Activated naive CD4-positive, alpha-beta T cell treated with anti-CD3 and anti-CD28 coated beads for 36 hours (primary cell): Measurements from ENCODE around the gene HS6ST1. TPM values are rescaled to one million over a fixed set of nuclear protein-coding genes. Genes with fewer than 3 reads are reported as not detected.
A peak's percentile ranks its signal among the peaks of the same experiment; 100 is the strongest.

Source experiments
- CTCF ChIA-PET: fragments of 350-600 bp; sonication (Branson Sonifier 250); formaldehyde crosslinking; loops from one replicate; lab custom pipeline; 2021; ENCODE audit warnings: antibody characterized with exemption; lab: Charles Lee
- DNase-seq: peaks from one replicate; pipeline ENCODE4 v3.0.0-alpha.2; 2020
- H3K27ac Mint-ChIP-seq: one replicate; pipeline ENCODE4 v1.8.0; 2021; ENCODE audit warnings: mild to moderate bottlenecking, mixed read lengths
- H3K27me3 Mint-ChIP-seq: one replicate; pipeline ENCODE4 v1.8.0; 2021; ENCODE audit warnings: low read depth, mixed read lengths
- H3K36me3 Mint-ChIP-seq: one replicate; pipeline ENCODE4 v1.8.0; 2021; ENCODE audit warnings: low read depth, mixed read lengths
- H3K4me1 Mint-ChIP-seq: one replicate; pipeline ENCODE4 v1.8.0; 2021; ENCODE audit warnings: low read depth, mixed read lengths
- H3K4me3 Mint-ChIP-seq: one replicate; pipeline ENCODE4 v1.8.0; 2021; ENCODE audit warnings: mild to moderate bottlenecking, moderate library complexity, mixed read lengths
- H3K9me3 Mint-ChIP-seq: one replicate; pipeline ENCODE4 v1.8.0; 2021; ENCODE audit warnings: mixed read lengths
- intact Hi-C: fragments of 100-400 bp; cut with micrococcal nuclease; formaldehyde crosslinking; loops from one replicate; pipeline ENCODE4 v1.15.1; 2023
- total RNA-seq, 2 experiments: library from RNA; stranded (reverse); gene quantifications; one replicate each; pipeline ENCODE4 v1.2.3, GENCODE V29; 2021

Gene HS6ST1
- total RNA-seq, 2 experiments from 2014 or later, result 8.1 to 8.2 TPM

DNA sequence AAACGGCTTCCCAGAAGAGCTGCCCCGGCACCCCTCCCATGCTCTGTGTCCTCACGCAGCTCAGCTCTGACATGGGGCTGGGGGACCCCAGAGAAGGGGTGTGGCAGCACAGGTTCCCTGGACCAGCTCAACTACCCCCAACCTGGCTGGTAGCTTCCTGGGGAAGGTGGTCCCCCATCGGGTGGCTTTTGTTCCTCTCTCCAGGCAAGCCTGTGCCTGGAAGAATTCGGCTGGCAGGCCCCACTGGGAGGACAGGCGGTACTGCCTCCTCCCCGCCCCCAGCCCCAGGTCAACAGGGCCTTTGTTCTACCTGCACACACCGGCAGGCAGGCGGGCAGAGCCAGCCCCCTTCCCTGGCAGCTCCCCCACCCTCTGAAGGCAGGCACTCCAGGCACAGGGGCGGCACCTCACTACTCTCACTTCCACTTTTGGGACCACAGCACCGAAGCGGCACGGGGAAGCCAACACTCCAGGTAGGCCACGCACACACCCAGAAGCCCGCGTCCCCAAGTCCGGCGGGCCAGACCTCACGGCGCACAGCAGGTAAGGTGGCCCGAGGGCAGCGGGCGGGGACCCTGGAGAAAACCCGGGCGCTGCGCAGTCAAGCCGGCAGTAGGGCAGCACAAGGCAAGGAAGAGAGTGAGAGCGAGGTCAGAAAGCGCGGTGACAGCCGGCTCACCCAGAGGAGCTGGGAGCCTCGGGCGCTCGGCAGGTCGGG, 1.3 kb downstream of the HS6ST1 start:
- peak overlapping the region; percentile 85 for H3K4me3 Mint-ChIP-seq
- intact Hi-C loops, result loop anchor here (5.0 to 10.0 kb wide), 6 partner anchors 85 to 1557 kb away; partner anchors contain the start of gene POLR2D
- H3K36me3 Mint-ChIP-seq, result peaks cover 5% of the 10 kb centered on the region
- peaks cover 46% of the 10 kb centered on the region for H3K4me1 Mint-ChIP-seq
- H3K9me3 Mint-ChIP-seq, result no peaks in the 10 kb centered on the region
- H3K27ac Mint-ChIP-seq, result no peak overlapping the region
- H3K27me3 Mint-ChIP-seq, result no peaks in the 10 kb centered on the region
- peak; percentile 55 for DNase-seq
- CTCF ChIA-PET, result no interaction called here

DNA sequence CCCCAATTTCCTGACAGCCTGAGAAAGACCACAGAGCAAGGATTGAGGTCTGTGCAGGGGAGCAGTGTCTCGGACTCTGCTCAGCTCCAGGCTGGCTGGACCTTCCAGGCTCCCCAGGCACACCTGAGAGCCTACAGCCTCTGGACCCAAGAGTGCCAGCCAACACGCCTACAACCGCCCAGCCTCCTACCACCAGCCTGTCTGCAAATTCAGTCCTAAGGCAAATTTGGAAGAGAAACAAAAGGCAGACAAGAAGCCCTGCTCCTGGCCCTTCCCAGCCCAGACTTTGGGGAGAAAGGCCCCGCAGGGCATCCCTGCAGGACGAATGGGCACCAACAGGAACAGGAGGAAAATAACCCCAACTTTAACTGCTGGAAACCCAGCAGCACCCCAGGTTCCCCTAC, 1.9 kb downstream of the HS6ST1 start:
- Mint-ChIP-seq H3K27ac (no peak overlapping the region), H3K4me1 (peaks cover 48% of the 10 kb centered on the region), H3K27me3 (no peaks in the 10 kb centered on the region), H3K4me3 (peak overlapping the region; percentile 85), H3K9me3 (no peaks in the 10 kb centered on the region), H3K36me3 (peaks cover 5% of the 10 kb centered on the region)
- intact Hi-C loops, result loop anchor here (5.0 to 10.0 kb wide), 6 partner anchors 84 to 1558 kb away; partner anchors contain the start of gene POLR2D
- CTCF ChIA-PET, result no interaction called here
- no peak for DNase-seq

DNA sequence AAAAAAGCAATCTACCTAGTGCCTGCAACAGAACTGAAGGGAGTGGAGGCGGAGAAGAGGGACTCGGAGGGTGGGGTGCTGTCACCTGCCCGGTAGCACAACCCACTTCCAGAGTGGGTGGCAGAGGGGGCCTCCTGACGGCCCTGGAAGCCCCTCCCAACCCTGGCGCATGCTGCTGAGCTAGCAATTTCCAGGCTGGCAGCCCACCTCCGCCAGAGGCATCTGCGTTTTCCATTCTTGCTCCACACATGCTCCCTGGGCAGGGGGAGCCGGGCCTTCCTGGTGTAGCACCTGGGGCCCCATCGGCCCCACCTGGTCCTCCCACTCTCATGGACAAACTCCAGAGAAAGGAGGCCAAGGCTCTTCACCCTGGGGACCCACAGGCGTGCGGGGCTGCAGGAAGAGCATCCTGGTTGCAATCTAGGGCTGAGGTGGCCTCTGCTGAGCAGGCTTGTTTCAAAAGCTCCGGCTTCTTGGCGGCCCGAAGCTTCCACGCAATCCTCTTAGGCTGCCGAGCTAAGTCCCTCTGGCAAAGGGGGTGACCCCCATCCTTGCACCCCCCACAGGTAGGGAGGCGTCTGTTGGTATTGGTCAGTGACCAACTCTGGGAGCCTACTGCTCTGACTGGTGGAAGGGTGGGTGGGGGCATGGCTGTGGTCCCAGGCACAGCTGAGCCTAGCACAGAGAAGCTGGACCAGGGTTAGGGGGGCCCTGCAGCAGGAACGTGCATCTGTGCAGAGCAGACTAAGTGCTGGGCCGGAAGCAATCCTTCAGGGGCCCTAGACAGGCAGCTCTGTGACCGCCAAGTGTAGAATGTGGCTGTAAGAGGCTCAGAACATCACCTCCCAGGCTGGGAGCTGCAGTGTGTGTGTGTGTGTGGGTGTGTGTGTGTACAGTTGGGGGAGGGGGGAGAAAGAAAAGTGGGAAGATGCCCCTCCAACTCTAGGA, 2.6 kb downstream of the HS6ST1 start:
- peak; percentile 25 for DNase-seq
- peak overlapping the region; percentile 85 for H3K4me3 Mint-ChIP-seq
- intact Hi-C loops, result loop anchor here (5.0 to 10.0 kb wide), 6 partner anchors 84 to 1559 kb away; partner anchors contain the start of gene POLR2D
- H3K27me3 Mint-ChIP-seq, result no peaks in the 10 kb centered on the region
- H3K9me3 Mint-ChIP-seq, result no peaks in the 10 kb centered on the region
- peaks cover 5% of the 10 kb centered on the region for H3K36me3 Mint-ChIP-seq
- no peak overlapping the region for H3K27ac Mint-ChIP-seq
- CTCF ChIA-PET, result no interaction called here
- peaks cover 45% of the 10 kb centered on the region for H3K4me1 Mint-ChIP-seq

DNA sequence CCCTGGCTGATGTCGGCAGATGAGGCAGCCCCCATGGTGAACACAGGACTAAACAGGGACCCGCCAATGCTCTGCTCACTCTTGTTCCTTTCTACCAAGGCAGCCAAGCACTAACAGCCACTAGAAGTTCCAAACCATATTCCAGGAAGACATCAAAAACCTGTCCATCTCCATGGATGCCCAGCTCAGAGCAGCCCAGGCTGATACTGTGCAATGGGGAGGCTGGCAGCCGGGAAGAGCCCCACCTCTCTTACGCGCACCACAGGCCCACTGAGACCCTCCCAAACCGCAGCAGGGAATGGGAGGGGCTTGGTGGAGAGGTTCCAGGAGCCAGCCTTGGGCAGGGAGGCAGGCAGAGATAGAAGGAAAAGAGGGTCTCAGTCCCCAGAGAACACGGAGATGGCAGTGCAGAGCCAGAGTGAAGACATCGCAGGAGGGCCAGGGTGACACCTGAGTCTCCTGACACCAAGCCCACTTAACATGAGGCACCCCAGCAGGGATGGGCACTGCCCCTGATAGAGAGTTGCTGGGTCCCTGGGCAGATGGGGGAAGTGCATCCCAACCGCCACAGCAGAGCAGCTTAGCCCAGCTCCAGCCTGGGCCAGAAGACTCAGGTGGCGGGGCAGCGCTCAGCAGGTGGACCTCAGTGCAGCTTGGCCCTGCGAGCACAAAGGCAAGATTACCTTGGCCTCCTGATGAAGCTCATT, 3.4 kb downstream of the HS6ST1 start:
- H3K27me3 Mint-ChIP-seq, result no peaks in the 10 kb centered on the region
- peak overlapping the region; percentile 22 for H3K4me3 Mint-ChIP-seq
- no peaks in the 10 kb centered on the region for H3K9me3 Mint-ChIP-seq
- no peak overlapping the region for H3K27ac Mint-ChIP-seq
- intact Hi-C loops, result loop anchor here (5.0 to 10.0 kb wide), 6 partner anchors 83 to 1560 kb away; partner anchors contain the start of gene POLR2D
- DNase-seq, result peak; percentile 2
- CTCF ChIA-PET, result no interaction called here
- H3K36me3 Mint-ChIP-seq, result peaks cover 5% of the 10 kb centered on the region
- H3K4me1 Mint-ChIP-seq, result peaks cover 40% of the 10 kb centered on the region

DNA sequence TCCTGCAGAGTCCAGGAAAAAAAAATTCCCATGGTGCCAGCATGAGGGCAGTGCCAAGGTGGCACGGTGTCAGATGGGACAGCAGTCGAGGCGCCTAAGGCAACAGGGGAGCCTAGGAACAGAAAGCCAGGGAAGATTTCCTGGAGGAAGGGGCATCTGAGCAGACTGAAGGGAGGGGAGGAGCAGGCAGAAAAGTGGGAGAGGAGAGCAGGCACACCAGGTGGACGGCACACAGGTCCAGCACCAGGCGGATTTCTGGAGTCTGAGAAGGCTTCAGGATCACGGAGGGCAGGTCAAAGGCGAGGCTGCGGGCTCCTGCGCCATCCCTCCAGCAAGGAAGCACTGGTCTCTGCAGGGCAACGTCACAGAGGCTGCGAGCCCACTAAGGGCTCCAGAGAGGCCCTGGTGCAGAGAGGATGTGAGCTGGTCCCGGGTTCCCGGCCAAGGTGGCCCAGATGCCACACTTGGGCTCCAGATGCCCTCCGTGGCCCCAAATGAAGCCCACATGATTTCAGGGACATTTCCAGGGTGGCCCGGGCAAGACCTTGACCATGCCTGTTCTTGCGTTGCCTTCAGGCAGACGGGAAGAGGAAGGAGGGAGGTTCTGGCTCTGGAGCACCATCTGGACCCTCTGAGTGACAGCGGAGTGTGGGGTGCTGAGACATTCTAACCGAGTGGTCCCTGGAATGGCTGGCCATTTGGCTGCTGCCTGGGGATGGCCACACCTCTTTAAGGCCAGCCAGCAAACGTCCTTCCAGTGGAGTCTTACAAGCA, 4.1 kb downstream of the HS6ST1 start:
- no peak overlapping the region for H3K27ac Mint-ChIP-seq
- H3K4me1 Mint-ChIP-seq, result peaks cover 40% of the 10 kb centered on the region
- no peaks in the 10 kb centered on the region for H3K27me3 Mint-ChIP-seq
- peaks cover 6% of the 10 kb centered on the region for H3K36me3 Mint-ChIP-seq
- CTCF ChIA-PET, result no interaction called here
- intact Hi-C loops, result loop anchor here (5.0 to 10.0 kb wide), 6 partner anchors 82 to 1560 kb away; partner anchors contain the start of gene POLR2D
- DNase-seq, result no peak
- H3K4me3 Mint-ChIP-seq, result no peak overlapping the region
- H3K9me3 Mint-ChIP-seq, result no peaks in the 10 kb centered on the region

DNA sequence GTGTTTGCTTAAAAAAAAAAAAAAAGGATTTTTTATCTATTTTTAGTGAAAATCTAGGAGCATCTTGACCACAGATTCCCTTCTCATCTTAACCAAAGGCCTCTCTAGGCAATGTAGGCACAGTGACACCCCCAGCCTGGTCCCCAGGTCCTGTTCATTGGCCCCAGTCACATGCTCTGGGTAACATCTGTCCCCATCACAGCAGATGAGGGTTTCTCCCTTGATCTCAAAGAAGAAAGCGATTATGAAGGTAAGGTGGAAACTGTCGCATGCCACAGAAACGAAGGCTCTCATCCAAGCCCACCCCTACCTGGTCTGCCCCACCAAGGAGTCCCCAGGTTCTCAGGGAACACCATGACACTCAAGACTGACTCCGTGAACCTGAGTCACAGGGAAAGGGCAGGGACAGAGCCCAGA, 4.7 kb downstream of the HS6ST1 start:
- Mint-ChIP-seq H3K9me3 (no peaks in the 10 kb centered on the region), H3K36me3 (peaks cover 7% of the 10 kb centered on the region), H3K4me1 (peaks cover 40% of the 10 kb centered on the region), H3K27ac (no peak overlapping the region), H3K27me3 (no peaks in the 10 kb centered on the region), H3K4me3 (no peak overlapping the region)
- intact Hi-C loops, result loop anchor here (10.0 kb wide), 3 partner anchors 139 to 1561 kb away; partner anchors contain the start of gene POLR2D
- CTCF ChIA-PET, result no interaction called here
- DNase-seq, result no peak

DNA sequence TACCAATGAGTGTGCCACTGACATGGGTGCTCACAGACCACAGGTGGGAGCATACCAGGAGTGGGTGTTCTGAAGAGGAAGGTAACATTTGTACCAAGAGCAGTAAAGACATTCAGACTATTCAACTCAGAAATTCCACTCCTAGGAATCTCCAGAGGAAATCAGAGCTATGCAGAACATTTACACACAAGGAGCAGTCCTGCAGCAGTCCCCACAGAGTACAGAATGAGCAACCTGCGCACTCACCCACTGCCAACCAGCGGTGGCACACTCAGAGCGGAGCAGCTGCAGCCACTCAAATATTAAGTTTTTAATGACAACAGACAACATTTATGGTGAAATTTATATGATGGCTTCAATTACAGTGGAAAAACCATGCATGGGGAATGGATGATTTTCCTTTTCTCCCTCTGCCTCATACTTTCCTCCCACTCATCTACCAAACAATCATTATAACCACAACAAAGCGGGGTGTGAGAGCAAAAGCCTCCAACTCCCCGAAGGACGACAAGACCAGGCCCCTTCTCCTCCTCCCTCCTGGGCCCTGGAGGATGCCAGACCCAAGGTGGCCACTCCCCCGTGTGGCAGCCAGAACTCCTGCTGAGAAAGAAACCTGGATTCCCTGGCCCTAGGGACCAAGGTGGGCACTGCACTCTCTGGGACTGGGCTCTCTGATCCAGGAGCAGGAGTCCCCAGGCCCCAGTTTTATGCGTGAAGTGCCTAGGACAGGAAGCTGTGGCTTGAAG, 5.4 kb downstream of the HS6ST1 start:
- CTCF ChIA-PET, result no interaction called here
- intact Hi-C loops, result loop anchor here (10.0 kb wide), 3 partner anchors 138 to 1562 kb away; partner anchors contain the start of gene POLR2D
- H3K9me3 Mint-ChIP-seq, result no peaks in the 10 kb centered on the region
- no peak overlapping the region for H3K27ac Mint-ChIP-seq
- H3K4me1 Mint-ChIP-seq, result peaks cover 40% of the 10 kb centered on the region
- H3K36me3 Mint-ChIP-seq, result peaks cover 7% of the 10 kb centered on the region
- DNase-seq, result no peak
- H3K27me3 Mint-ChIP-seq, result no peaks in the 10 kb centered on the region
- no peak overlapping the region for H3K4me3 Mint-ChIP-seq

DNA sequence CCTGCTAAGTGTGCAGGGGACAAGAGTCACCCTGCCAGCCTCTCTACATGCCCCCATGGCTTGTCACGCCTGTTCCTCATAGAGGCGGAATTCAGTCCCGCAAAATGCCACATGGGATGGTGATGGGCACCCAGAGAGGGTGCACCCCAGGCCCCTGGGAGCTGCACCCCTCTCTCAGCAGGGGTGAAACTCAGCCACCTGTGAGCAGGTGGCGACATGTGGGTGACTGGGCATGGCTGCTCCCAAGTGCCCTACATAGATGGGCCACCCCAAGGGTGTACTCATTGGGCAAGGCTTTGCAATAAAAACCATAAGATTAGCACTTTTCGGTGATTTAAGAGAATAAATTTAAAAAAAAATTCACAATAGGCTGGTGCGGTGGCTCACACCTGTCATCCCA, 6.3 kb downstream of the HS6ST1 start:
- H3K4me1 Mint-ChIP-seq, result peaks cover 43% of the 10 kb centered on the region

DNA sequence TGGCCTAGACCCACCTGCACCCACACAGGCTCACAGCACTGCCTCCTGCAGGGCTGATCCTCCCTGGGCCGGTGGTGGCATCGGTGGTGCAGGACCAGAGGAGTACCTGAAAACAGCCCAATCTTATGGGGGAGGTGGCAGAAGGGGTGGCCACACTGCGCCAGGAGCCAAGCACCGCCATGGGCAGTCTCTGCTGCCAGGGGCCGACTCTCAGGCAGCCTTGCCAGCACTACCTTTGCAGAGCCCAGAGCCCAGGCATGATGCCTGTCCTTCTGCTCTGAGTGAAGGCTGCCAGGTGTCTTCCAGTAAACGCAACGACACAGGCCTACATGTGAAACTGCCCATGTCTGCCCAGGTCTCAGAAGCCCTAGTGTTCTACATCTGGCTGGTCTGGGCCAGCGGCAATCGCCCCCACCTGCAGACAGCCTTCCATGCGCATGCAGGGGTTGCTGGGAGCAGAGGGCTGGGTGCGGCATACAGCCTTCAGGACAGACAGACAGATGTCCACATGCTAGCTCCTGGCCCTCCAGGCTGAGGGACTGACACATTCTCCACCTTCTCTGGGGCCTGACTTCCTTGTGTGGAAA, 6.8 kb downstream of the HS6ST1 start:
- CTCF ChIA-PET, result no interaction called here
- no peaks in the 10 kb centered on the region for H3K27me3 Mint-ChIP-seq
- peak; percentile 0 for DNase-seq

More for the DNA sequence above, 6.3 kb downstream of the HS6ST1 start:
- Mint-ChIP-seq H3K27ac (no peak overlapping the region), H3K4me3 (no peak overlapping the region), H3K36me3 (peaks cover 7% of the 10 kb centered on the region), H3K27me3 (no peaks in the 10 kb centered on the region), H3K9me3 (no peaks in the 10 kb centered on the region)
- no peak for DNase-seq
- CTCF ChIA-PET, result no interaction called here
- intact Hi-C loops, result loop anchor here (10.0 kb wide), 3 partner anchors 138 to 1562 kb away; partner anchors contain the start of gene POLR2D

DNA sequence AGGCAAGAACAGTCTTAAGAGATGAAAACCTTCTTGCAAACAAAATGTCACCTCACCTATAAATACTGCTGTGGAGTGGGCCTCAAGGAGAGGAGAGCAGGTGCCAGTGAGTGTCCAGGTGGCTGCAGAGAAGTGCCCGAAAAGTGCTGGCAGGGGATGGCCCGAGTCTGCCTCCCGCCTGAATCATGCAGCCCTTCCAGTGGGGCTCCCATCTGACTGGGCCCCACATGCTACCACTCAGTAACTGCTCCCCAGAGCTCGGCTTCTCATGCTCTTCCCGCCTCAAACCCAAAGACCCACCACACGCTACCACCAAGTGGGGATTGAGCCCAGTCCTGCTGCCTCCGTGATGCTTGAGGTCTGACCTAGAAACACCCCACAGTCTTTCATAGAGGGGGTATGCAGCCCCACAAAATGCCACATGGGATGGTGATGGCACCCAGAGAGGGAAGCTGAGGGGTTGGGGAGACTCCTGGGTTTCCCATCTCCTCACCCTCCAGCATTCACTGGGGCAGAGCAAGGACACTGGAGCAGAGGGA, 7.4 kb downstream of the HS6ST1 start:
- CTCF ChIA-PET, result no interaction called here
- Mint-ChIP-seq H3K9me3 (no peaks in the 10 kb centered on the region), H3K4me3 (no peak overlapping the region), H3K27me3 (no peaks in the 10 kb centered on the region), H3K4me1 (peaks cover 36% of the 10 kb centered on the region), H3K27ac (no peak overlapping the region), H3K36me3 (peaks cover 7% of the 10 kb centered on the region)
- DNase-seq, result peak; percentile 1
- intact Hi-C loops, result loop anchor here (10.0 kb wide), 3 partner anchors 136 to 1564 kb away; partner anchors contain the start of gene POLR2D

More for the DNA sequence above, 6.8 kb downstream of the HS6ST1 start:
- Mint-ChIP-seq H3K27ac (no peak overlapping the region), H3K4me1 (peaks cover 42% of the 10 kb centered on the region), H3K36me3 (peaks cover 7% of the 10 kb centered on the region), H3K9me3 (no peaks in the 10 kb centered on the region), H3K4me3 (no peak overlapping the region)
- intact Hi-C loops, result loop anchor here (10.0 kb wide), 3 partner anchors 137 to 1563 kb away; partner anchors contain the start of gene POLR2D
